Measurements from ENCODE around the gene KCNIP4. TPM values are rescaled to one million over a fixed set of nuclear protein-coding genes. Genes with fewer than 3 reads are reported as not detected.

KCNIP4 gene
- total and polyA plus RNA-seq, 2 of the 4 experiments (the other 2 are of a cell fraction) = not detected

- Histone ChIP-seq H4K20me1 (ENCODE audit: insufficient read depth, low read length) (no peaks in the 10 kb centered on the region), H2BK120ac (ENCODE audit: low read depth, low read length) (no peak overlapping the region), H3K14ac (replicated peaks; ENCODE audit: low read depth, low read length) (no peak overlapping the region), H4K91ac (ENCODE audit: insufficient read depth, low read depth, low read length) (no peak overlapping the region), H3K9me1 (ENCODE audit: insufficient read depth, low read length) (no peaks in the 10 kb centered on the region), H3K4ac (ENCODE audit: low read depth, low read length) (no peak overlapping the region), H2AK9ac (replicated peaks; ENCODE audit: low read depth, low read length, poor library complexity) (no peak overlapping the region), H3K36me3 (ENCODE audit: control insufficient read depth, insufficient read depth, low read length) (no peaks in the 10 kb centered on the region), H3K9me3 (ENCODE audit: control insufficient read depth, insufficient read depth, low read length) (peaks cover 5% of the 10 kb centered on the region; the same call in 1 of the 2 replicates), H3K4me3 (ENCODE audit: insufficient read depth, low read depth, low read length) (no peak overlapping the region), H4K5ac (ENCODE audit: low read depth, low read length) (no peak overlapping the region), H3K4me2 (ENCODE audit: low read depth, low read length) (no peak overlapping the region), H3K18ac (ENCODE audit: low read depth, low read length) (no peak overlapping the region), H3K79me1 (ENCODE audit: low read depth in 1 of 2, low read length in 2 of 2) (no peaks in the 10 kb centered on the region), H2AFZ (replicated peaks; ENCODE audit: low read length, poor library complexity) (no peak overlapping the region), H3K27ac (ENCODE audit: insufficient read depth, low read length) (no peak overlapping the region), H2BK15ac (ENCODE audit: low read depth, low read length) (no peak overlapping the region), H2BK5ac (ENCODE audit: low read depth, low read length, poor library complexity, severe bottlenecking) (no peak overlapping the region), H3K4me1 (ENCODE audit: control insufficient read depth, insufficient read depth, low read length) (no peaks in the 10 kb centered on the region), H2BK20ac (ENCODE audit: low read depth, low read length) (no peak overlapping the region), H3K56ac (ENCODE audit: extremely low read depth, insufficient read depth, low read length) (no peak overlapping the region), H3K23ac (ENCODE audit: low read depth, low read length) (no peak overlapping the region), H3K27me3 (ENCODE audit: control insufficient read depth, insufficient read depth, low read length) (no peaks in the 10 kb centered on the region), H2AK5ac (ENCODE audit: low read depth, low read length) (no peak overlapping the region), H3K9ac (ENCODE audit: low read depth, low read length) (no peak overlapping the region), H4K8ac (ENCODE audit: low read depth in 2 of 2, low read length in 2 of 2) (no peak overlapping the region)
- dilution Hi-C loops (cut with HindIII; ENCODE audit: low sequenced_read_pairs, unreplicated experiment) (no loop called here), in situ Hi-C loops (cut with MboI; ENCODE audit: low sequenced_read_pairs) (no loop called here), intact Hi-C loops (cut with micrococcal nuclease) (no loop called here)
- no peak for ATAC-seq (ENCODE audit: low read depth)
- ChIA-PET POLR2A (ENCODE audit: unreplicated experiment) (no interaction called here), CTCF (no interaction called here)
- BruUV-seq (replicated peaks) = no TSS peak
- TF ChIP-seq CEBPB (IDR thresholded peaks at IDR 0.05; ENCODE audit: low read depth, low read length) = no peak
- TF ChIP-seq BHLHE40 (IDR thresholded peaks at IDR 0.05; ENCODE audit: low read depth, low read length) = no peak
- no peak for TF ChIP-seq MAFK (IDR thresholded peaks at IDR 0.05; ENCODE audit: low read depth, low read length)
- TF ChIP-seq ELK1 (IDR thresholded peaks at IDR 0.05; ENCODE audit: borderline replicate concordance, low read depth, low read length) = no peak
- TF ChIP-seq RFX5 (IDR thresholded peaks at IDR 0.05; ENCODE audit: low read depth, low read length) = no peak
- TF ChIP-seq SMC3 (IDR thresholded peaks at IDR 0.05; ENCODE audit: low read depth, low read length) = no peak
- DNase-seq = no peak
- no CpG with 5 or more reads among the region's 1 CpG for WGBS, 2 experiments (ENCODE audit: extremely low coverage in 2 of 2, insufficient read length in 1 of 2)
Measured at GRCh38 chr4:21013501-21013900, 935.1 kb downstream of the KCNIP4 start.
